GM23338 (cell line): Measurements from ENCODE around the gene RNF212B. TPM values are rescaled to one million over a fixed set of nuclear protein-coding genes. Genes with fewer than 3 reads are reported as not detected.

Experiments
- EZH2 ChIP-seq: fragments of 200-600 bp; sonication (generic); IDR thresholded peaks from one replicate; pipeline ENCODE4 v1.8.0; 2017; ENCODE audit warnings: antibody characterized with exemption, mild to moderate bottlenecking, low read depth; ENCODE audit not compliant: unreplicated experiment
- JUNB ChIP-seq: IDR thresholded peaks from one replicate; pipeline ENCODE4 v1.6.1; 2016; ENCODE audit warnings: antibody characterized with exemption; ENCODE audit not compliant: unreplicated experiment
- NANOG ChIP-seq: IDR thresholded peaks from 2 replicates; pipeline ENCODE4 v1.6.1; 2016; ENCODE audit warnings: antibody characterized with exemption, borderline replicate concordance
- ZNF331 ChIP-seq: fragments of 250-450 bp; sonication (Bioruptor Pico); IDR thresholded peaks from 2 replicates; pipeline ENCODE4 v1.5.0; 2020; ENCODE audit warnings: low read depth, mild to moderate bottlenecking, moderate library complexity
- polyA plus RNA-seq: library from polyadenylated mRNA; unstranded; fragments of >200 nt; fragmentation: Nextera tagmentation; extraction: Ambion mirVana; gene quantifications from 2 replicates; pipeline ENCODE4 v1.2.1, GENCODE V29; 2016
- total RNA-seq: library from RNA; depleted of rRNA; stranded (reverse); fragments of >200 nt; shearing (Covaris generic); gene quantifications from 2 replicates; pipeline ENCODE4 v1.2.3, GENCODE V29; 2014
- TF ChIP-seq, protein P1 (sequence below): fragments of 250-450 bp; sonication (Bioruptor Pico); IDR thresholded peaks from 2 replicates; pipeline ENCODE4 v1.5.0; 2020; ENCODE audit warnings: mild to moderate bottlenecking, moderate library complexity
- TF ChIP-seq, protein P2 (sequence below): IDR thresholded peaks from one replicate; pipeline ENCODE4 v1.6.1; 2018; ENCODE audit warnings: antibody characterized with exemption; ENCODE audit not compliant: unreplicated experiment
- TF ChIP-seq, protein P3 (sequence below): IDR thresholded peaks from 2 replicates; pipeline ENCODE4 v1.6.1; 2016; ENCODE audit warnings: antibody characterized with exemption

The RNF212B gene
- total and polyA plus RNA-seq, 2 experiments from 2014 or later = not detected

DNA sequence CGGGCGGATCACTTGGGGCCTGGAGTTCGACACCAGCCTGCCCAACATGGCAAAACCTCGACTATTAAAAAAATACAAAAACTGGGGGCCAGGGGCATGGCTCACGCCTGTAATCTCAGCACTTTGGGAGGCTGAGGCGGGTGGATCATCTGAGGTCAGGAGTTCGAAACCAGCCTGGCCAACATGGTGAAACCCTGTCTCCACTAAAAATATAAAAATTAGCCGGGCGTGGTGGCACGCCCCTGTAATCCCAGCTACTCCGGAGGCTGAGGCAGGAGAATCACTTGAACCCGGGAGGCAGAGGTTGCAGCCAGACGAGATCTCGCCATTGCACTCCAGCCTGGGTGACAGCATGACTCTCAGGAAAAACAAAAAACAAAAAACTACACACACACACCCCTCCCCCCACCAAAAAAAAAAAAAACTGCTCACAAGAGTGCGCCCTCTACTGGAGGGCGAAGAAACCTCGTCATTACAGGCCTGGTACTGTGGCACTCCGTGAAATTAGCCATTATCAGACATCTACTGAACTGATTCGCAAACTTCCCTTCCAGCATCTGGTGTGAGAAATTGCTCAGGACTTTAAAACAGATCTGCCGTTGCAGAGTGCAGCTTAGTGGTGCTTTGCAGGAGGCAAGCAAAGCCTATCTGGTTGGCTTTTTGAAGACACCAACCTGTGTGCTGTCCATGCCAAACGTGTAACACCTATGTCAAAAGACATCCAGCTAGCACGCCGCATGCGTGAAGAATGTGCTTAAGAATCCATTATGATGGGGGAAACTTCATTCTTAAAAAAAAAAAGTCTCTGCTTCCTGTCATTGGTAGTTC, 57.2 kb downstream of the RNF212B start (continued):
- TF ChIP-seq, protein P1, sequence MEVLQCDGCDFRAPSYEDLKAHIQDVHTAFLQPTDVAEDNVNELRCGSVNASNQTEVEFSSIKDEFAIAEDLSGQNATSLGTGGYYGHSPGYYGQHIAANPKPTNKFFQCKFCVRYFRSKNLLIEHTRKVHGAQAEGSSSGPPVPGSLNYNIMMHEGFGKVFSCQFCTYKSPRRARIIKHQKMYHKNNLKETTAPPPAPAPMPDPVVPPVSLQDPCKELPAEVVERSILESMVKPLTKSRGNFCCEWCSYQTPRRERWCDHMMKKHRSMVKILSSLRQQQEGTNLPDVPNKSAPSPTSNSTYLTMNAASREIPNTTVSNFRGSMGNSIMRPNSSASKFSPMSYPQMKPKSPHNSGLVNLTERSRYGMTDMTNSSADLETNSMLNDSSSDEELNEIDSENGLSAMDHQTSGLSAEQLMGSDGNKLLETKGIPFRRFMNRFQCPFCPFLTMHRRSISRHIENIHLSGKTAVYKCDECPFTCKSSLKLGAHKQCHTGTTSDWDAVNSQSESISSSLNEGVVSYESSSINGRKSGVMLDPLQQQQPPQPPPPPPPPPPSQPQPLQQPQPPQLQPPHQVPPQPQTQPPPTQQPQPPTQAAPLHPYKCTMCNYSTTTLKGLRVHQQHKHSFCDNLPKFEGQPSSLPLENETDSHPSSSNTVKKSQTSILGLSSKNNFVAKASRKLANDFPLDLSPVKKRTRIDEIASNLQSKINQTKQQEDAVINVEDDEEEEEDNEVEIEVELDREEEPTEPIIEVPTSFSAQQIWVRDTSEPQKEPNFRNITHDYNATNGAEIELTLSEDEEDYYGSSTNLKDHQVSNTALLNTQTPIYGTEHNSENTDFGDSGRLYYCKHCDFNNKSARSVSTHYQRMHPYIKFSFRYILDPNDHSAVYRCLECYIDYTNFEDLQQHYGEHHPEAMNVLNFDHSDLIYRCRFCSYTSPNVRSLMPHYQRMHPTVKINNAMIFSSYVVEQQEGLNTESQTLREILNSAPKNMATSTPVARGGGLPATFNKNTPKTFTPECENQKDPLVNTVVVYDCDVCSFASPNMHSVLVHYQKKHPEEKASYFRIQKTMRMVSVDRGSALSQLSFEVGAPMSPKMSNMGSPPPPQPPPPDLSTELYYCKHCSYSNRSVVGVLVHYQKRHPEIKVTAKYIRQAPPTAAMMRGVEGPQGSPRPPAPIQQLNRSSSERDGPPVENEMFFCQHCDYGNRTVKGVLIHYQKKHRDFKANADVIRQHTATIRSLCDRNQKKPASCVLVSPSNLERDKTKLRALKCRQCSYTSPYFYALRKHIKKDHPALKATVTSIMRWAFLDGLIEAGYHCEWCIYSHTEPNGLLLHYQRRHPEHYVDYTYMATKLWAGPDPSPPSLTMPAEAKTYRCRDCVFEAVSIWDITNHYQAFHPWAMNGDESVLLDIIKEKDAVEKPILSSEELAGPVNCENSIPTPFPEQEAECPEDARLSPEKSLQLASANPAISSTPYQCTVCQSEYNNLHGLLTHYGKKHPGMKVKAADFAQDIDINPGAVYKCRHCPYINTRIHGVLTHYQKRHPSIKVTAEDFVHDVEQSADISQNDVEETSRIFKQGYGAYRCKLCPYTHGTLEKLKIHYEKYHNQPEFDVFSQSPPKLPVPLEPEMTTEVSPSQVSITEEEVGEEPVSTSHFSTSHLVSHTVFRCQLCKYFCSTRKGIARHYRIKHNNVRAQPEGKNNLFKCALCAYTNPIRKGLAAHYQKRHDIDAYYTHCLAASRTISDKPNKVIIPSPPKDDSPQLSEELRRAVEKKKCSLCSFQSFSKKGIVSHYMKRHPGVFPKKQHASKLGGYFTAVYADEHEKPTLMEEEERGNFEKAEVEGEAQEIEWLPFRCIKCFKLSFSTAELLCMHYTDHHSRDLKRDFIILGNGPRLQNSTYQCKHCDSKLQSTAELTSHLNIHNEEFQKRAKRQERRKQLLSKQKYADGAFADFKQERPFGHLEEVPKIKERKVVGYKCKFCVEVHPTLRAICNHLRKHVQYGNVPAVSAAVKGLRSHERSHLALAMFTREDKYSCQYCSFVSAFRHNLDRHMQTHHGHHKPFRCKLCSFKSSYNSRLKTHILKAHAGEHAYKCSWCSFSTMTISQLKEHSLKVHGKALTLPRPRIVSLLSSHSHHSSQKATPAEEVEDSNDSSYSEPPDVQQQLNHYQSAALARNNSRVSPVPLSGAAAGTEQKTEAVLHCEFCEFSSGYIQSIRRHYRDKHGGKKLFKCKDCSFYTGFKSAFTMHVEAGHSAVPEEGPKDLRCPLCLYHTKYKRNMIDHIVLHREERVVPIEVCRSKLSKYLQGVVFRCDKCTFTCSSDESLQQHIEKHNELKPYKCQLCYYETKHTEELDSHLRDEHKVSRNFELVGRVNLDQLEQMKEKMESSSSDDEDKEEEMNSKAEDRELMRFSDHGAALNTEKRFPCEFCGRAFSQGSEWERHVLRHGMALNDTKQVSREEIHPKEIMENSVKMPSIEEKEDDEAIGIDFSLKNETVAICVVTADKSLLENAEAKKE (CRISPR knock-in tag) = no peak
- TF ChIP-seq ZNF331 (CRISPR knock-in tag) (no peak), EZH2 (no peak), JUNB (no peak), NANOG (no peak)
- TF ChIP-seq, protein P2, sequence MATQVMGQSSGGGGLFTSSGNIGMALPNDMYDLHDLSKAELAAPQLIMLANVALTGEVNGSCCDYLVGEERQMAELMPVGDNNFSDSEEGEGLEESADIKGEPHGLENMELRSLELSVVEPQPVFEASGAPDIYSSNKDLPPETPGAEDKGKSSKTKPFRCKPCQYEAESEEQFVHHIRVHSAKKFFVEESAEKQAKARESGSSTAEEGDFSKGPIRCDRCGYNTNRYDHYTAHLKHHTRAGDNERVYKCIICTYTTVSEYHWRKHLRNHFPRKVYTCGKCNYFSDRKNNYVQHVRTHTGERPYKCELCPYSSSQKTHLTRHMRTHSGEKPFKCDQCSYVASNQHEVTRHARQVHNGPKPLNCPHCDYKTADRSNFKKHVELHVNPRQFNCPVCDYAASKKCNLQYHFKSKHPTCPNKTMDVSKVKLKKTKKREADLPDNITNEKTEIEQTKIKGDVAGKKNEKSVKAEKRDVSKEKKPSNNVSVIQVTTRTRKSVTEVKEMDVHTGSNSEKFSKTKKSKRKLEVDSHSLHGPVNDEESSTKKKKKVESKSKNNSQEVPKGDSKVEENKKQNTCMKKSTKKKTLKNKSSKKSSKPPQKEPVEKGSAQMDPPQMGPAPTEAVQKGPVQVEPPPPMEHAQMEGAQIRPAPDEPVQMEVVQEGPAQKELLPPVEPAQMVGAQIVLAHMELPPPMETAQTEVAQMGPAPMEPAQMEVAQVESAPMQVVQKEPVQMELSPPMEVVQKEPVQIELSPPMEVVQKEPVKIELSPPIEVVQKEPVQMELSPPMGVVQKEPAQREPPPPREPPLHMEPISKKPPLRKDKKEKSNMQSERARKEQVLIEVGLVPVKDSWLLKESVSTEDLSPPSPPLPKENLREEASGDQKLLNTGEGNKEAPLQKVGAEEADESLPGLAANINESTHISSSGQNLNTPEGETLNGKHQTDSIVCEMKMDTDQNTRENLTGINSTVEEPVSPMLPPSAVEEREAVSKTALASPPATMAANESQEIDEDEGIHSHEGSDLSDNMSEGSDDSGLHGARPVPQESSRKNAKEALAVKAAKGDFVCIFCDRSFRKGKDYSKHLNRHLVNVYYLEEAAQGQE = no peak
- TF ChIP-seq, protein P3, sequence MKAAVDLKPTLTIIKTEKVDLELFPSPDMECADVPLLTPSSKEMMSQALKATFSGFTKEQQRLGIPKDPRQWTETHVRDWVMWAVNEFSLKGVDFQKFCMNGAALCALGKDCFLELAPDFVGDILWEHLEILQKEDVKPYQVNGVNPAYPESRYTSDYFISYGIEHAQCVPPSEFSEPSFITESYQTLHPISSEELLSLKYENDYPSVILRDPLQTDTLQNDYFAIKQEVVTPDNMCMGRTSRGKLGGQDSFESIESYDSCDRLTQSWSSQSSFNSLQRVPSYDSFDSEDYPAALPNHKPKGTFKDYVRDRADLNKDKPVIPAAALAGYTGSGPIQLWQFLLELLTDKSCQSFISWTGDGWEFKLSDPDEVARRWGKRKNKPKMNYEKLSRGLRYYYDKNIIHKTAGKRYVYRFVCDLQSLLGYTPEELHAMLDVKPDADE = no peak
